Immature natural killer cell (primary cell): Measurements from ENCODE around the gene EFCAB11. TPM values are rescaled to one million over a fixed set of nuclear protein-coding genes. Genes with fewer than 3 reads are reported as not detected.

Experiments
- DNase-seq, 3 donors: peaks; one replicate each; pipeline ENCODE4 v3.0.0; 2022; ENCODE audit warnings: mixed read lengths in 1 of 3
- H3K27ac Mint-ChIP-seq, 6 donors: one replicate each; pipeline ENCODE4 v1.8.0; 2020; ENCODE audit warnings: mixed read lengths in 6 of 6, mild to moderate bottlenecking in 5 of 6, inconsistent platforms in 4 of 6, moderate library complexity in 3 of 6
- H3K27me3 Mint-ChIP-seq, 3 donors: one replicate each; pipeline ENCODE4 v1.8.0; 2020 to 2021; ENCODE audit warnings: low read depth in 3 of 3, mild to moderate bottlenecking in 3 of 3, mixed read lengths in 3 of 3, moderate library complexity in 3 of 3, inconsistent platforms in 1 of 3
- H3K36me3 Mint-ChIP-seq, 3 donors: one replicate each; pipeline ENCODE4 v1.8.0; 2020; ENCODE audit warnings: mixed read lengths in 3 of 3, inconsistent platforms in 2 of 3, mild to moderate bottlenecking in 2 of 3
- H3K4me1 Mint-ChIP-seq, 2 donors: one replicate each; pipeline ENCODE4 v1.8.0; 2020; ENCODE audit warnings: inconsistent platforms in 2 of 2, mild to moderate bottlenecking in 2 of 2, mixed read lengths in 2 of 2, moderate library complexity in 1 of 2
- H3K4me3 Mint-ChIP-seq, 5 donors: one replicate each; pipeline ENCODE4 v1.8.0; 2020; ENCODE audit warnings: mild to moderate bottlenecking in 5 of 5, mixed read lengths in 5 of 5, inconsistent platforms in 3 of 5, moderate library complexity in 3 of 5
- H3K9me3 Mint-ChIP-seq, 6 donors: one replicate each; pipeline ENCODE4 v1.8.0; 2020; ENCODE audit warnings: mild to moderate bottlenecking in 6 of 6, mixed read lengths in 6 of 6, inconsistent platforms in 4 of 6, moderate library complexity in 3 of 6
- polyA plus RNA-seq, 3 donors: library from polyadenylated mRNA; unstranded; fragments of 300-500 nt; fragmentation: Illumina TruSeq; gene quantifications; one replicate each; pipeline ENCODE4 v1.2.3, GENCODE V29; 2021

Gene EFCAB11
- polyA plus RNA-seq, 3 donors from 2014 or later = 3.5 to 6.3 (median 6.1) TPM

GRCh38 chr14:89773151-89773550, 181.4 kb downstream of the EFCAB11 start:
- Mint-ChIP-seq H3K27ac (peak overlapping the region in 5 of 6 donors; percentile 83 to 98 (median 94)), H3K27me3 (peaks cover 4 to 11% (median 4%) of the 10 kb centered on the region in 3 donors), H3K4me3 (peak overlapping the region; percentile 78 to 87 (median 80)), H3K36me3 (no peaks in the 10 kb centered on the region), H3K4me1 (peaks cover 22 to 28% of the 10 kb centered on the region in 2 donors), H3K9me3 (no peaks in the 10 kb centered on the region)
- DNase-seq = no peak

- peaks cover 38 to 47% of the 10 kb centered on the region in 2 donors for H3K4me1 Mint-ChIP-seq
- no peaks in the 10 kb centered on the region for H3K9me3 Mint-ChIP-seq
- H3K4me3 Mint-ChIP-seq = no peak overlapping the region
- H3K36me3 Mint-ChIP-seq = no peaks in the 10 kb centered on the region
- DNase-seq = no peak
- peak overlapping the region in 3 of 6 donors; percentile 2 to 69 (median 21) for H3K27ac Mint-ChIP-seq
- peaks cover 4 to 9% (median 4%) of the 10 kb centered on the region in 3 donors for H3K27me3 Mint-ChIP-seq
These were observed 183.3 kb downstream of the EFCAB11 start for GRCh38 chr14:89771251-89771650.

GRCh38 chr14:89767861-89768268, 186.7 kb downstream of the EFCAB11 start:
- H3K4me1 Mint-ChIP-seq = peaks cover 21 to 29% of the 10 kb centered on the region in 2 donors
- H3K36me3 Mint-ChIP-seq = no peaks in the 10 kb centered on the region
- no peaks in the 10 kb centered on the region for H3K27me3 Mint-ChIP-seq
- peak overlapping the region; percentile 12 to 78 (median 63) for H3K27ac Mint-ChIP-seq
- DNase-seq = peak; percentile 58 to 72 (median 67)
- H3K4me3 Mint-ChIP-seq = peak overlapping the region in 2 of 5 donors; percentile 61 to 72
- no peaks in the 10 kb centered on the region for H3K9me3 Mint-ChIP-seq

GRCh38 chr14:89767131-89767530, 187.4 kb downstream of the EFCAB11 start:
- Mint-ChIP-seq H3K36me3 (peaks cover 0 to 3% (median 0%) of the 10 kb centered on the region in 3 donors), H3K9me3 (no peaks in the 10 kb centered on the region), H3K4me3 (no peak overlapping the region), H3K27me3 (no peaks in the 10 kb centered on the region), H3K27ac (peak overlapping the region in 2 of 6 donors; percentile 12 to 33), H3K4me1 (peaks cover 19 to 26% of the 10 kb centered on the region in 2 donors)
- DNase-seq = no peak

GRCh38 chr14:89765346-89765745, 189.2 kb downstream of the EFCAB11 start:
- H3K9me3 Mint-ChIP-seq = no peaks in the 10 kb centered on the region
- H3K4me3 Mint-ChIP-seq = no peak overlapping the region
- H3K27me3 Mint-ChIP-seq = no peaks in the 10 kb centered on the region
- H3K27ac Mint-ChIP-seq = no peak overlapping the region
- H3K4me1 Mint-ChIP-seq = peaks cover 18 to 22% of the 10 kb centered on the region in 2 donors
- DNase-seq = no peak
- peaks cover 0 to 4% (median 0%) of the 10 kb centered on the region in 3 donors for H3K36me3 Mint-ChIP-seq

- Mint-ChIP-seq H3K27ac (peak overlapping the region in 1 of 6 donors; percentile 2), H3K9me3 (peaks cover 0 to 6% (median 0%) of the 10 kb centered on the region in 6 donors), H3K36me3 (peaks cover 0 to 17% (median 5%) of the 10 kb centered on the region in 3 donors), H3K4me1 (peaks cover 12 to 24% of the 10 kb centered on the region in 2 donors), H3K27me3 (peaks cover 0 to 2% (median 0%) of the 10 kb centered on the region in 3 donors), H3K4me3 (no peak overlapping the region)
- no peak for DNase-seq
These were observed 194.4 kb downstream of the EFCAB11 start for GRCh38 chr14:89760086-89760485.

- H3K9me3 Mint-ChIP-seq = peaks cover 0 to 6% (median 0%) of the 10 kb centered on the region in 6 donors
- H3K4me1 Mint-ChIP-seq = peaks cover 12 to 24% of the 10 kb centered on the region in 2 donors
- H3K27ac Mint-ChIP-seq = peak overlapping the region in 4 of 6 donors; percentile 32 to 57 (median 43)
- peak overlapping the region in 3 of 5 donors; percentile 11 to 31 (median 23) for H3K4me3 Mint-ChIP-seq
- DNase-seq = peak; percentile 25 to 38 (median 28)
- peaks cover 0 to 15% (median 5%) of the 10 kb centered on the region in 3 donors for H3K36me3 Mint-ChIP-seq
- peaks cover 0 to 4% (median 2%) of the 10 kb centered on the region in 3 donors for H3K27me3 Mint-ChIP-seq
These were observed 197.1 kb downstream of the EFCAB11 start for GRCh38 chr14:89757313-89757939.

GRCh38 chr14:89755816-89756215, 198.7 kb downstream of the EFCAB11 start:
- no peak overlapping the region for H3K27ac Mint-ChIP-seq
- H3K4me3 Mint-ChIP-seq = no peak overlapping the region

GRCh38 chr14:89753828-89754412, 200.6 kb downstream of the EFCAB11 start:
- Mint-ChIP-seq H3K27me3 (peaks cover 0 to 4% (median 0%) of the 10 kb centered on the region in 3 donors), H3K27ac (no peak overlapping the region), H3K4me1 (peaks cover 24 to 38% of the 10 kb centered on the region in 2 donors), H3K36me3 (peaks cover 0 to 5% (median 5%) of the 10 kb centered on the region in 3 donors), H3K4me3 (no peak overlapping the region), H3K9me3 (peaks cover 0 to 6% (median 0%) of the 10 kb centered on the region in 6 donors)
- no peak for DNase-seq

More at GRCh38 chr14:89755816-89756215, 198.7 kb downstream of the EFCAB11 start:
- no peak for DNase-seq
- Mint-ChIP-seq H3K27me3 (peaks cover 0 to 4% (median 2%) of the 10 kb centered on the region in 3 donors), H3K36me3 (peaks cover 0 to 14% (median 5%) of the 10 kb centered on the region in 3 donors), H3K9me3 (peaks cover 0 to 6% (median 0%) of the 10 kb centered on the region in 6 donors), H3K4me1 (peaks cover 20 to 35% of the 10 kb centered on the region in 2 donors)

- Mint-ChIP-seq H3K9me3 (peaks cover 0 to 5% (median under 1%) of the 10 kb centered on the region in 6 donors), H3K4me1 (peaks cover 11 to 14% of the 10 kb centered on the region in 2 donors), H3K27me3 (peaks cover 0 to 6% (median 3%) of the 10 kb centered on the region in 3 donors), H3K4me3 (no peak overlapping the region), H3K36me3 (peaks cover 0 to 5% (median 3%) of the 10 kb centered on the region in 3 donors), H3K27ac (peak overlapping the region in 1 of 6 donors; percentile 3)
- no peak for DNase-seq
These were observed 203.6 kb downstream of the EFCAB11 start for GRCh38 chr14:89750908-89751392.

- Mint-ChIP-seq H3K27ac (no peak overlapping the region), H3K4me3 (no peak overlapping the region), H3K36me3 (peaks cover 0 to 9% (median 3%) of the 10 kb centered on the region in 3 donors), H3K27me3 (peaks cover 0 to 6% (median 3%) of the 10 kb centered on the region in 3 donors), H3K9me3 (peaks cover 0 to 5% (median under 1%) of the 10 kb centered on the region in 6 donors), H3K4me1 (peaks cover 11 to 13% of the 10 kb centered on the region in 2 donors)
- no peak for DNase-seq
These were observed 204.2 kb downstream of the EFCAB11 start for GRCh38 chr14:89750281-89750755.

GRCh38 chr14:89748004-89748403, 206.5 kb downstream of the EFCAB11 start:
- H3K36me3 Mint-ChIP-seq = peaks cover 0 to 9% (median 3%) of the 10 kb centered on the region in 3 donors
- H3K9me3 Mint-ChIP-seq = peaks cover 0 to 5% (median under 1%) of the 10 kb centered on the region in 6 donors
- no peak overlapping the region for H3K4me3 Mint-ChIP-seq
- H3K27ac Mint-ChIP-seq = no peak overlapping the region
- H3K27me3 Mint-ChIP-seq = peaks cover 0 to 3% (median 2%) of the 10 kb centered on the region in 3 donors
- peaks cover 11 to 13% of the 10 kb centered on the region in 2 donors for H3K4me1 Mint-ChIP-seq
- DNase-seq = no peak

GRCh38 chr14:89747126-89747525, 207.4 kb downstream of the EFCAB11 start:
- no peak for DNase-seq
- peaks cover 0 to 3% (median 2%) of the 10 kb centered on the region in 3 donors for H3K27me3 Mint-ChIP-seq
- H3K27ac Mint-ChIP-seq = no peak overlapping the region
- peaks cover 0 to 5% (median under 1%) of the 10 kb centered on the region in 6 donors for H3K9me3 Mint-ChIP-seq
- H3K4me1 Mint-ChIP-seq = peaks cover 13% of the 10 kb centered on the region in 2 donors
- no peak overlapping the region for H3K4me3 Mint-ChIP-seq
- peaks cover 0 to 10% (median 4%) of the 10 kb centered on the region in 3 donors for H3K36me3 Mint-ChIP-seq
